Right ventricle myocardium inferior (tissue), 1 donor: ENCODE measurements around the gene RASEF. TPM values are rescaled to one million over a fixed set of nuclear protein-coding genes. Genes with fewer than 3 reads are reported as not detected.
"Not testable (repeated sequence)": the region's sequence is repeated elsewhere in the genome, so short reads cannot be mapped to it uniquely, and the experiment has no call there.

Source experiments
- ATAC-seq: fragments of 200-7000 bp; cut with Tn5 transposase; one replicate; pipeline ENCODE4 v1.9.1; 2020; ENCODE audit warnings: mild to moderate bottlenecking, moderate library complexity
- DNase-seq: peaks from one replicate; pipeline ENCODE4 v3.0.0; 2021; ENCODE audit errors: missing footprints
- intact Hi-C: fragments of 100-400 bp; cut with DNase I; formaldehyde crosslinking; loops from one replicate; pipeline ENCODE4 v1.11.0; 2022
- total RNA-seq: library from RNA; stranded (reverse); fragmentation: NEBNext Ultra II Directional; extraction: Animal tissue kit (Norgen Biotek cat#: 25700); gene quantifications from one replicate; pipeline ENCODE4 v1.2.1, GENCODE V29; 2021
- donor health status: DM: no; HTN: yes; CAD: no; lungs with severe emphysema.

RASEF gene
- total RNA-seq, 1 donor from 2014 or later = 0.03 TPM

DNA sequence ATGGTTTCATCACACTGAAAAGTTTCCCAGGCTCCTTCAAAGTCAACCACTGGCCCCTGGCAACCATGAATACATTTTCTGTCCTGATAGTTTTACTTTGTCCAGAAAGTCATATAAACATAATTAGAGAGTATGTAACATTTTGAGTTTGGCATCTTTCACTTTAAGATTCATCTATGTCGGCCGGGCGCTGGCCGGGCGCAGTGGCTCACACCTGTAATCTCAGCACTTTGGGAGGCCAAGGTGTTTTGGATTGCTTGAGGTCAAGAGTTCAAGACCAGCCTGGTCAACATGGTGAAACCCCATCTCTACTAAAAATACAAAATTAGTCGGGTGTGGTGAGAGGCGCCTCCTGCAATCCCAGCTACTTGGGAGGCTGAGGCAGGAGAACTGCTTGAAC, 126.4 kb downstream of the RASEF start:
- not testable (repeated sequence) for ATAC-seq

DNA sequence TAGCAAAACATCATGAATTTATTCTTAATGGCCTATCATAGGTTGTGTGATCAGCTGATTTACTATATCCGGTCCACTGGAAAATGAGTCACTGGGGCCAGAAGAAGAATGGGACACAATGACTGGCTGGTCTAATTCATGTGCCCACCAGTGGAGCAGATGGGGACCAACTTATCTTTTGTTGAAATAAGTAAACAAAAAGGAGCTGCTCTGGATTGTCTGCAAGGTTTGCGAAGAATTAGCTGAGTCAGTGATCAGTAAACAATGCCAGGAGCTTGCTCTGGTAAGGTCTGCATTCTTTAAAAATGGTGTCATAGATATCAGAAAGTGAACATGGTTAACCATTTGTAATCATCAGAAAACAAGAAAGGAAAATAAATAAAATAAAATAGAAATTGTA, 128.0 kb downstream of the RASEF start:
- intact Hi-C loops = no loop called here
- ATAC-seq (no peak), DNase-seq (no peak)

More for the DNA sequence above, 126.4 kb downstream of the RASEF start:
- DNase-seq, intact Hi-C loops: not testable (repeated sequence)

DNA sequence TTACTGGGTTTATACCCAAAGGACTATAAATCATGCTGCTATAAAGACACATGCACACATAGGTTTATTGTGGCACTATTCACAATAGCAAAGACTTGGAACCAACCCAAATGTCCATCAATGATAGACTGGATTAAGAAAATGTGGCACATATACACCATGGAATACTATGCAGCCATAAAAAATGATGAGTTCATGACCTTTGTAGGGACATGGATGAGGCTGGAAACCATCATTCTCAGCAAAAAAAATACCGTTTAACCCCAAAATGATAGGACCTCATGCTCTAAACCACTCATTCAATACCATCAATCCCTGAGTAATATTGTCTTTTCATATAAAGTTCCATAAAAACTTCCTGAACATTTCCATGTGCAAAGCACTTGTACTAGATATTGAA, 128.9 kb downstream of the RASEF start:
- intact Hi-C loops = not testable (repeated sequence)

DNA sequence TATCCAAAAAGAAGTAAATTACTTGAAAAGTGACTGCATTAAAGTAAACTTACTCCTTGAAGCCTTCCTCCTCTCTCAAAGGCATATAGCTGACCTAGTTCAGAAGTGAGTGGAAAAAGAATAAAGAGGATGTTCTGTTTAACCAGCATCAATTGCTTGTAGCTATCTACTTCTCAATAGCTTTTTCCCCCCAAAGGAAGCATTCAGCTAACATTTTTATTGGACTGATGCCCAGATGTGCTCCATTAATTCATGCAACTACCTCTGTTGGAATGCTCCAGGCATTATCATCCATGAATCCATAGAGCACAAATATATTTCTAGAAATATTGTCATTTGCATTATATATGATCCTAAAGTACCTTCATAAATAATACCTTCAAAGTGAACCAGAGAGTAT, 132.8 kb downstream of the RASEF start:
- intact Hi-C loops = no loop called here
- no peak for DNase-seq
- ATAC-seq = no peak

More for the DNA sequence above, 128.9 kb downstream of the RASEF start:
- not testable (repeated sequence) for ATAC-seq, DNase-seq
